GM23248 (cell line): ENCODE results near the gene TTLL4. TPM values are rescaled to one million over a fixed set of nuclear protein-coding genes. Genes with fewer than 3 reads are reported as not detected.

Experiments used
- DNase-seq: peaks from one replicate; pipeline ENCODE4 v3.0.0-alpha.2; 2015
- H2AFZ ChIP-seq: fragments of 200-600 bp; sonication (generic); 2 replicates; pipeline ENCODE4 v1.6.1; 2016; ENCODE audit warnings: antibody characterized with exemption
- H3F3A ChIP-seq: fragments of 200-600 bp; sonication (generic); 2 replicates; pipeline ENCODE4 v1.6.1; 2016; ENCODE audit warnings: mild to moderate bottlenecking, antibody characterized with exemption, mixed run types; ENCODE audit not compliant: insufficient read depth
- H3K27ac ChIP-seq: fragments of 200-600 bp; sonication (generic); 2 replicates; pipeline ENCODE4 v1.5.1; 2016; ENCODE audit warnings: mild to moderate bottlenecking
- H3K27me3 ChIP-seq: fragments of 200-600 bp; sonication (generic); replicated peaks from 2 replicates; pipeline ENCODE4 v1.6.1; 2016; ENCODE audit warnings: mild to moderate bottlenecking; ENCODE audit not compliant: insufficient read depth
- H3K36me3 ChIP-seq: fragments of 200-600 bp; sonication (generic); 2 replicates; pipeline ENCODE4 v1.6.1; 2016; ENCODE audit warnings: low read depth, mild to moderate bottlenecking
- H3K4me1 ChIP-seq: fragments of 200-600 bp; sonication (generic); 2 replicates; pipeline ENCODE4 v1.6.1; 2016; ENCODE audit warnings: mild to moderate bottlenecking; ENCODE audit not compliant: insufficient read depth
- H3K4me2 ChIP-seq: fragments of 200-600 bp; sonication (generic); one replicate; pipeline ENCODE4 v1.6.1; 2016; ENCODE audit warnings: mild to moderate bottlenecking; ENCODE audit not compliant: unreplicated experiment
- H3K4me3 ChIP-seq: fragments of 200-600 bp; sonication (generic); 2 replicates; pipeline ENCODE4 v1.5.1; 2016; ENCODE audit warnings: mild to moderate bottlenecking
- H3K79me2 ChIP-seq: fragments of 200-600 bp; sonication (generic); 2 replicates; pipeline ENCODE4 v1.6.1; 2016; ENCODE audit warnings: mild to moderate bottlenecking; ENCODE audit not compliant: insufficient read depth
- H3K9ac ChIP-seq: fragments of 200-600 bp; sonication (generic); 2 replicates; pipeline ENCODE4 v1.6.1; 2016; ENCODE audit warnings: mild to moderate bottlenecking
- H3K9me2 ChIP-seq: fragments of 200-600 bp; sonication (generic); 2 replicates; pipeline ENCODE4 v1.6.1; 2016; ENCODE audit warnings: mixed run types, mild to moderate bottlenecking, moderate library complexity; ENCODE audit not compliant: insufficient read depth
- H3K9me3 ChIP-seq: fragments of 200-600 bp; sonication (generic); one replicate; pipeline ENCODE4 v1.6.1; 2017; ENCODE audit warnings: low read depth
- H4K20me1 ChIP-seq: fragments of 200-600 bp; sonication (generic); 2 replicates; pipeline ENCODE4 v1.6.0; 2016; ENCODE audit not compliant: insufficient read depth
- EZH2 ChIP-seq: fragments of 200-600 bp; sonication (generic); IDR thresholded peaks from 2 replicates; pipeline ENCODE4 v1.6.1; 2018; ENCODE audit warnings: antibody characterized with exemption, mild to moderate bottlenecking; ENCODE audit not compliant: insufficient read depth, poor library complexity, severe bottlenecking
- EZH2phosphoT487 ChIP-seq: fragments of 200-600 bp; sonication (generic); IDR thresholded peaks from 2 replicates; pipeline ENCODE4 v1.6.1; 2018; ENCODE audit warnings: antibody characterized with exemption, moderate library complexity, mild to moderate bottlenecking, low read depth; ENCODE audit not compliant: insufficient read depth
- WGBS, 2 experiments: methylation state at CpG; one replicate each; pipeline ENCODE4 v1.1.6; 2015 to 2017; ENCODE audit warnings: low lambda C conversion rate in 2 of 2, low coverage in 1 of 2; ENCODE audit errors: missing lambda C conversion rate in 2 of 2; 5-methylcytosine and 5-hydroxymethylcytosine counted together
- in situ Hi-C: fragments of 300-500 bp; cut with MboI; formaldehyde crosslinking; loops from 2 replicates; pipeline ENCODE4 v1.15.0; 2020
- polyA plus RNA-seq: library from polyadenylated mRNA; unstranded; fragments of >200 nt; fragmentation: Nextera tagmentation; extraction: Ambion mirVana; gene quantifications from 2 replicates; pipeline ENCODE4 v1.2.1, GENCODE V29; 2016
- total RNA-seq: library from RNA; depleted of rRNA; stranded (reverse); fragments of >200 nt; shearing (Covaris generic); gene quantifications from 2 replicates; pipeline ENCODE4 v1.2.3, GENCODE V29; 2014

TTLL4 gene
- total and polyA plus RNA-seq, 2 experiments from 2014 or later, result 5.5 to 7.7 TPM

- 85 to 90% methylated on average over 3 of the region's 3 CpGs for WGBS, 2 experiments
- no peaks in the 10 kb centered on the region for H3K79me2 ChIP-seq
- in situ Hi-C loops, result no loop called here
- TF ChIP-seq EZH2 (no peak), EZH2phosphoT487 (no peak)
- H3F3A ChIP-seq, result no peaks in the 10 kb centered on the region
- H3K27me3 ChIP-seq, result no peaks in the 10 kb centered on the region
- no peaks in the 10 kb centered on the region for H4K20me1 ChIP-seq
- no peak overlapping the region for H3K9ac ChIP-seq
- no peak overlapping the region for H3K27ac ChIP-seq
- no peaks in the 10 kb centered on the region for H3K9me2 ChIP-seq
- H3K9me3 ChIP-seq, result no peaks in the 10 kb centered on the region
- no peak overlapping the region for H3K4me3 ChIP-seq
- H3K36me3 ChIP-seq, result peaks cover 12% of the 10 kb centered on the region
- H3K4me1 ChIP-seq, result no peaks in the 10 kb centered on the region
- no peak for DNase-seq
- H3K4me2 ChIP-seq, result no peak overlapping the region
- no peak overlapping the region for H2AFZ ChIP-seq
These were observed 43.6 kb downstream of the TTLL4 start for GRCh38 chr2:218754201-218754600.

GRCh38 chr2:218754781-218755180 is 44.1 kb downstream of the TTLL4 start:
- H3K27ac ChIP-seq, result no peak overlapping the region
- H3K79me2 ChIP-seq, result no peaks in the 10 kb centered on the region
- H2AFZ ChIP-seq, result no peak overlapping the region
- no peak for DNase-seq
- no peaks in the 10 kb centered on the region for H4K20me1 ChIP-seq
- H3K36me3 ChIP-seq, result peaks cover 12% of the 10 kb centered on the region
- no peaks in the 10 kb centered on the region for H3K4me1 ChIP-seq
- H3K9ac ChIP-seq, result no peak overlapping the region
- no peak overlapping the region for H3K4me3 ChIP-seq
- H3K4me2 ChIP-seq, result no peak overlapping the region
- H3F3A ChIP-seq, result no peaks in the 10 kb centered on the region
- H3K9me2 ChIP-seq, result no peaks in the 10 kb centered on the region
- WGBS, 2 experiments, result 99 to 100% methylated on average over 7 of the region's 7 CpGs
- in situ Hi-C loops, result no loop called here
- no peak for TF ChIP-seq EZH2
- no peak for TF ChIP-seq EZH2phosphoT487
- H3K9me3 ChIP-seq, result no peaks in the 10 kb centered on the region
- H3K27me3 ChIP-seq, result no peaks in the 10 kb centered on the region

- WGBS, 2 experiments, result 98 to 100% methylated on average over 3 of the region's 3 CpGs
- H3K9ac ChIP-seq, result no peak overlapping the region
These were observed 44.5 kb downstream of the TTLL4 start for GRCh38 chr2:218755198-218755566.

GRCh38 chr2:218755567-218756404 is 45.2 kb downstream of the TTLL4 start:
- Histone ChIP-seq H3F3A (no peaks in the 10 kb centered on the region), H3K27ac (no peak overlapping the region), H3K4me1 (no peaks in the 10 kb centered on the region), H3K79me2 (no peaks in the 10 kb centered on the region), H3K4me2 (no peak overlapping the region), H3K9ac (no peak overlapping the region), H3K4me3 (no peak overlapping the region), H3K36me3 (peaks cover 7% of the 10 kb centered on the region), H4K20me1 (no peaks in the 10 kb centered on the region), H2AFZ (no peak overlapping the region), H3K27me3 (no peaks in the 10 kb centered on the region), H3K9me2 (no peaks in the 10 kb centered on the region), H3K9me3 (no peaks in the 10 kb centered on the region)
- no peak for TF ChIP-seq EZH2
- no peak for TF ChIP-seq EZH2phosphoT487
- in situ Hi-C loops, result no loop called here
- 96 to 97% methylated on average over 10 of the region's 10 CpGs for WGBS, 2 experiments
- no peak for DNase-seq

More at GRCh38 chr2:218755198-218755566, 44.5 kb downstream of the TTLL4 start:
- H3K9me2 ChIP-seq, result no peaks in the 10 kb centered on the region
- no peak overlapping the region for H3K4me3 ChIP-seq
- no peaks in the 10 kb centered on the region for H3K9me3 ChIP-seq
- peaks cover 12% of the 10 kb centered on the region for H3K36me3 ChIP-seq
- in situ Hi-C loops, result no loop called here
- H3K4me2 ChIP-seq, result no peak overlapping the region
- H2AFZ ChIP-seq, result no peak overlapping the region
- H3K4me1 ChIP-seq, result no peaks in the 10 kb centered on the region
- no peaks in the 10 kb centered on the region for H3K27me3 ChIP-seq
- no peak overlapping the region for H3K27ac ChIP-seq
- TF ChIP-seq EZH2, result no peak
- no peak for TF ChIP-seq EZH2phosphoT487
- no peaks in the 10 kb centered on the region for H3F3A ChIP-seq
- no peak for DNase-seq
- no peaks in the 10 kb centered on the region for H3K79me2 ChIP-seq
- H4K20me1 ChIP-seq, result no peaks in the 10 kb centered on the region
